IMR-90 (cell line): ENCODE data around the gene TENT5C.

Experiments
- CTCF ChIP-seq: conservative IDR thresholded peaks from 2 replicates; pipeline ENCODE4 v1.5.1; 2012; ENCODE audit warnings: mild to moderate bottlenecking, low read depth, low read length, improper control_type of control experiment
- MAZ ChIP-seq: IDR thresholded peaks from 2 replicates; pipeline ENCODE4 v1.6.1; 2012; ENCODE audit warnings: low read depth, mild to moderate bottlenecking, low read length, improper control_type of control experiment, moderate library complexity, borderline replicate concordance
- MXI1 ChIP-seq: IDR thresholded peaks from 2 replicates; pipeline ENCODE4 v1.6.1; 2012; ENCODE audit warnings: low read depth, mild to moderate bottlenecking, low read length, moderate library complexity, borderline replicate concordance
- NFE2L2 ChIP-seq: fragments of 150-350 bp; IDR thresholded peaks from 2 replicates; pipeline ENCODE4 v1.6.1; 2016; ENCODE audit warnings: low read depth, mild to moderate bottlenecking, low read length
- POLR2A ChIP-seq: IDR thresholded peaks from 2 replicates; pipeline ENCODE4 v1.6.1; 2012; ENCODE audit warnings: mild to moderate bottlenecking, low read depth, low read length
- RAD21 ChIP-seq: IDR thresholded peaks from 2 replicates; pipeline ENCODE4 v1.6.1; 2012; ENCODE audit warnings: low read length, improper control_type of control experiment
- RCOR1 ChIP-seq: IDR thresholded peaks from 2 replicates; pipeline ENCODE4 v1.6.1; 2012; ENCODE audit warnings: mild to moderate bottlenecking, low read length, improper control_type of control experiment; ENCODE audit not compliant: insufficient replicate concordance
- RFX5 ChIP-seq: IDR thresholded peaks from 2 replicates; pipeline ENCODE4 v1.8.0; 2012; ENCODE audit warnings: low read depth, mild to moderate bottlenecking, low read length, moderate library complexity
- SMC3 ChIP-seq: fragments of 150-350 bp; IDR thresholded peaks from 2 replicates; pipeline ENCODE4 v1.6.1; 2016; ENCODE audit warnings: low read depth, mild to moderate bottlenecking, antibody characterized with exemption, low read length, moderate library complexity
- USF2 ChIP-seq: fragments of 150-350 bp; IDR thresholded peaks from 2 replicates; pipeline ENCODE4 v1.6.1; 2017; ENCODE audit warnings: mild to moderate bottlenecking, antibody characterized with exemption, low read length, low read depth
- TF ChIP-seq, protein P1 (sequence below): fragments of 150-350 bp; IDR thresholded peaks from 2 replicates; pipeline ENCODE4 v1.6.1; 2016; ENCODE audit warnings: low read depth, mild to moderate bottlenecking, low read length, moderate library complexity, borderline replicate concordance

DNA sequence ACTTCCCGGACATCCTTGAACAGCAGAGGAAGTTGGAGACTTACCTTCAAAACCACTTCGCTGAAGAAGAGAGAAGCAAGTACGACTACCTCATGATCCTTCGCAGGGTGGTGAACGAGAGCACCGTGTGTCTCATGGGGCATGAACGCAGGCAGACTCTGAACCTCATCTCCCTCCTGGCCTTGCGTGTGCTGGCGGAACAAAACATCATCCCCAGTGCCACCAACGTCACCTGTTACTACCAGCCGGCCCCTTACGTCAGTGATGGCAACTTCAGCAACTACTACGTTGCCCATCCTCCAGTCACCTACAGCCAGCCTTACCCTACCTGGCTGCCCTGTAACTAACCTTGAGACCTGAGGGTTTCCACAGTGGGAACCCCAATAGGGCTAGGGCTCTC, 17.9 kb downstream of the TENT5C start:
- TF ChIP-seq CTCF (no peak), POLR2A (no peak), SMC3 (no peak), USF2 (no peak), RCOR1 (no peak), RAD21 (no peak), NFE2L2 (no peak), MXI1 (no peak), MAZ (no peak), RFX5 (no peak)
- TF ChIP-seq, protein P1, sequence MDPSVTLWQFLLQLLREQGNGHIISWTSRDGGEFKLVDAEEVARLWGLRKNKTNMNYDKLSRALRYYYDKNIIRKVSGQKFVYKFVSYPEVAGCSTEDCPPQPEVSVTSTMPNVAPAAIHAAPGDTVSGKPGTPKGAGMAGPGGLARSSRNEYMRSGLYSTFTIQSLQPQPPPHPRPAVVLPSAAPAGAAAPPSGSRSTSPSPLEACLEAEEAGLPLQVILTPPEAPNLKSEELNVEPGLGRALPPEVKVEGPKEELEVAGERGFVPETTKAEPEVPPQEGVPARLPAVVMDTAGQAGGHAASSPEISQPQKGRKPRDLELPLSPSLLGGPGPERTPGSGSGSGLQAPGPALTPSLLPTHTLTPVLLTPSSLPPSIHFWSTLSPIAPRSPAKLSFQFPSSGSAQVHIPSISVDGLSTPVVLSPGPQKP = no peak
